NCI-H82 treated with DMSO at 0.1 percent for 48 hours (cell line): ENCODE measurements around the gene SLC16A5.

Source experiments
- DNase-seq: peaks from one replicate; lab custom pipeline; 2025; ENCODE audit not compliant: unreplicated experiment; lab: John Stamatoyannopoulos, UW

The SLC16A5 gene

DNA sequence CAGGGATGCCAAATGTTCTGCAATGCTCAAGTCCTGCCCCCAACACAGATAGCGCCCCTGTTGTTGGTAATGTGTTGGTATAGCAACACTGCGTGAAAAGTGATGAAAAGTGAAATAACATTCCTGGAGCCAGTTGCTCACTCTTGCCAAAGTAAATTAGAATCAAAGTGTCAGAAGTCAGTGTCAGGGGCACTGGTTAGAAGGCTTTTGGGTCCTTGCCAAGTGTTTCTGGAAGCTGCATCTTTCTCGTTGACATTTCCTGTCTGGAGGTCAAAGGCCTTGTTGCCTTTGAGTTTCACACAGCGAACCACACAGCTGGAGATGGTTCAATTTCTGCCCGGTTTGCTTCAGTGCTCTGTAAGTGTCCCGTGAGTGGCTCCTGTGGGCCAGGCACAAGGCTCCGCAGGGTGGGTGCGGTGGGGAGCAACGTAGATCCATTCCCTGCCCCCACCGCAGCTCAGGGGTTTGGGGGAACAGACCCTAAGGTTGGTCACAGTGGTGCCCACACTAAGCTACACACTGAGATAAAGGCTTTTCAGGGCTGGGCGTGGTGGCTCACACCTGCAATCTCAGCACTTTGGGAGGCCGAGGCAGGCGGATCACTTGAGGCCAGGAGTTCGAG, 3.6 kb upstream of the SLC16A5 start:
- no peak for DNase-seq

DNA sequence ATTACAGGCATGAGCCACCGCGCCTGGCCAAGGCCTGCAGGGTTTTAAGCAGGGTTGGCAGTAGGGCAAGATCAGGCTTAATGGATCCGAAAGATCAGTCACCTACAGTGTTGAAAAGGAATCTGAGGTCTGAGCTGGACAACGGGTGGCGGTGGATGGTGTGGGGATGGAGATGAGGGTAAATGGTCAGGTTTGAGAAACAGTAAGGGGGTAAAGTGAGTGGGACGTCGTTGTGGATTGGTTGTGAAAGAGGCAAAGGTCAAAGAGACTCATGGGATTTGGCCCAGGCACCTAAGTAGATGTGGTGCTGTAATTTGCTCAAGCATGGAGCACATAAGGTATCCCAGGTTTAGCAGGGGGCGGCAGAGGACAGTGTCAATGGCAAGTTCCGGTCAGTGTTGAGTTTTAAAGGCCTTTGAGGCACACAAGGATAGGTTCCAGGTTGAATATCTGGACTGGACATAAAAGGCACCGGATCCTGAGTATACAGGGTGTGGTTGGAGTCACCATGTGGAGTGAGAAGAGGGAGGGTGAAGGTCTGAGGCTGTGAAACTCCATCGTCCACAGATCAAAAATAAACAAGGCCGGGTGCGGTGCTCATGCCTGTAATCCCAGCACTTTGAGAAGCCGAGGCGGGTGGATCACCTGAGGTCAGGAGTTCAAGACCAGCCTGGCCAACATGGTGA, 1.1 kb upstream of the SLC16A5 start:
- no peak for DNase-seq

DNA sequence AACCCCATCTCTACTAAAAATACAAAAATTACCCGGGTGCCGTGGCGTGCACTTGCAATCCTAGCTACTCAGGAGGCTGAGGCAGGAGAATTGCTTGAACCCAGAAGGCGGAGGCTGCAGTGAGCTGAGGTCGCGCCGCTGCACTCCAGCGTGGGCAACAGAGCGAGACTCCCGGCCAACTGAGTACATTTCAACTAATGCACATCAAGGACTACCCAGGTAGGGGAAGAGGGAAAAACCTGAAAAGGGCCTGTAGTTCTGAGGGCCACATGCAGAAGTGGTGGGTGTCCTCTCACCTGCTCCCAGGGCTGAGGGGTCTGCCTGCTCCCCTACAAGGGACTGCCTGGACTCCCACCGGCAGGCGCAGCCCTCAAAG, 584 bp upstream of the SLC16A5 start:
- no peak for DNase-seq

DNA sequence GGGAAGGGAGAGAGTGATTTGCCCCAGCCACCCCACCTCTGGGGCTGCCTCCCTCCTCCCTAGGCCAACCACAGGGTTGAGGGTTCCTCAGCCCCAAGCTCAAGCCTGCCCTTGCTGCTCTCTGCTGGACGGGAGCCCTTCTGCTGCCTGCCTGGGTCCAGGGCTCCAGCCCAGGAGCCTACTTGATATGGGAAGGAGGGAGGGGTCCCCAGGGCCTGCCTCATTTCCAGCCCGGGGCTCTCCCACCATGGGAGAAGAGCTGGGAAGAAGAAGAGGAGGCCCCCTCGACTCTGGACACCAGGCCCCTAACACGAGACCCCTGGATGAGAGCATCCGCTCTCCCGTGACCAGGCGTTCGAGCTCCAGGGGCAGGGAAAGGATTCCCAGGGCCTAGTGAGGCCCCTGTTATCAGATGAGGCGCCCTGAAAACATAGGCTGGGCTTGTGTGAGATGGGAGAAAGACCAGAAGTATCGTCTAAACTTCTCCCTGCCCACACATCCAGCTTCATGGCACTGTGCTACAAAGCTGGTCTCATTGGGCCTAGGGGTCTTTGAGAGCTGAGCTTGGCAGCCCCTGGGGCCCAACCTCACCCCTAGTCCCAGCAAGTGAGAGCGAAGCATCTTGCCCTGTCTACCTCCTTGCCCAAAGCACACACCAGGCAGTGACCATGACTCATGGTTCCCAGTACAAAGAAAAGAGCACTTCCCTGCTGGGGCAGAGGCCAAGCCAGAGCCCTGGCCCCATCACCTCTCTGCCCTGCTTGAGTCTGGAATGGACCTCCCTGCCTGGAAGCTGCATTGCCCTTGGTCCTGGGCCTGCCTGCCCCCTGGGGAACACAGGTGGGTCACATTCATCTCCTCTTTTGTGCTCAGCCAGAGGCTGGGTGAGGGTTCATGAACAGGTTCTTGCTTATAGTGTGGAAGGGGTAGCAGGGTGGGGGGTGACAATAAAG, 987 bp downstream of the SLC16A5 start:
- no peak for DNase-seq

DNA sequence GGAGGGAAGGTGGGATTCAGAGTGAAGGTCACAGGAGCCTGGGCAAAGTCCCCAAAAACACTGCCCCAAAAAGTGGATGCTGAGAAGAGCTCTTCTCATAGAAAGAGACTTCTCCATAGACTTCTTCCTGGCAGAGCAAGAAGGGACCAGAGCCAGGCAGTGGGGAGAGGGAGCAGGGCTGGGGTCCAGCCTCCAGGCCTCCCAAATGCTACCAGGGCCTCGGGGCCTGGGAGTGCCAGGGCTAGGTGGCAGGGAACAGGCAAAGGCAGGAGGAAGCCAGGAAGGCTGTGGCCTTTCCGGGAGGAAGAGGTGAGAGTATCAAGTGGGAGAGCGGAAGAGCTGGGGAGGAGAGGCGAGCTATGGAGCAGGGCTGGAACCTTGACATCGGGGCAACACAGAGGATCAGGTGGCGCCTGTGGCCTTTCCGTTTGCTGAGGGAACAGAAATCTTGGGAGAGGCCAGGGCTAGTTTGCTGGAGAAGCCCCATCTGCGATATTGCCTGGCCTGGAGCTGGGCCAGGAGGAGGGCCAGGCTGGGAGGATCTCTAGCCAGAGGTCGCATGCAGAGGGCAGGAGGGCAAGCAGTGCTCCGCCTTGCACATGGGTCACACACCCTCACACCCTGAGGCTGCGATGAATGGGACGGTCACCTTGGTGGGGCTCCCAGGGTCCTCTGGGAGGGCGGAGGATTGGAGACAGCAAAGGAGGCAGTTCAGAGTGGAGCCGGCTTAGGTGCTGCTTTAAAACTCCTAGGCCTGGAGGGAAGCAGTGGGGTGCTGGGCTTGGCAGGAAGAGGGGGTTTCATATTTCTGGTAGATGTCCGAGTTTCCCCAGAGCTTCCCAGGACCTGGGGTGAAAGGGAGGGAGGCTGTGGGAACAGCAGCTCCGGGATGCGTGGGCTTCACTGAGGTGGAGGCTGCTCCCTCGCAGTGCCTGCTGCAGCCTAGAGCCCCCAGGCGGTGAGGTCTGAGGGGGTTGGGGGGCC, 3.4 kb downstream of the SLC16A5 start:
- DNase-seq = no peak

DNA sequence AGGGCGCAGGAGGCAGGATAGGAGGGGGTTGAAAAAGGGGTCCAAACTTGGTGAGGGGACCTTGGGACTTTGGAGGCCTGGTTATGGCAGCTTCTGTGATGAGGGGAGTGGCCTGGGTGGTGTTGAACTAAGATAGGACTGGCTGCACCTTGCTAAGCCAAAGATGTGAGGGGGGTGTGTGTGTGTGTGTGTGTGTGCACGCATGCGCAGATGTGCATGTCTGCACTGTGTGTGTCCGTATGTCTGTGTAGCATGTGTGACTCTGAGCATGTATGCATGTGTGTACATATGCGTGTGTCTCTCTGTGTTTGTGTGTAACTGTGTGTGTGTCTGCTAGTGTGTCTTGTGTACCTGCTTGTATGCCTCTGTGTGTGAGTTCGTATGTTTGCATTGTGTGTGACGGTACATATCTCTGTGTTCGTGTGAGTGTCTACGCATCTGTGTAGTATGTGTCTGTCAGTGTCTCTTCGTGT, 4.1 kb downstream of the SLC16A5 start:
- DNase-seq = no peak

DNA sequence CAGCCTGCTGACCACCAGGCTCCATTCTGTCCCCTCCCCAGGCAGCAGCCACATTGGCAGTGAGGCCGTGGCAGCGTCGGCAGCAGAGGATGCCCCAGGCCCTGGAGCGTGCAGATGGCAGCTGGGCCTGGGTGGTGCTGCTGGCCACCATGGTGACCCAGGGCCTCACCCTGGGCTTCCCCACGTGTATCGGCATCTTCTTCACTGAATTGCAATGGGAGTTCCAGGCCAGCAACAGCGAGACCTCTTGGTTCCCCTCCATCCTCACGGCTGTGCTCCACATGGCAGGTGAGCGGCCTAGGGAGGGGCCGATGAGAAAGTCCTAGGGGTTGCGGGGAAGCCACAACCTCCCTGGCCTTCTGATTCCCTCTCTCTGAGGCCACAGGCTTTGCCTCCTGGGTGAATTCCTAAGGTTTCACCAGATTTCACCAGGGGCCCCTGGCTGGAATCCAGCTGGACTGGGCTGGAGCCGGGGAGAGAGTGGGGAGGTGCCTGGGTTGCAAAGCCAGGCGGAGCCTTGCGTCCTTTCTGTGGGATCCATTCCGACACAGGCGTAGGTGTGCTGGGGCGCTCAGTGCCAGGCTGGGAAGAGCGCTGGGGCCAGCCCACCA, 5.9 kb downstream of the SLC16A5 start:
- no peak for DNase-seq

DNA sequence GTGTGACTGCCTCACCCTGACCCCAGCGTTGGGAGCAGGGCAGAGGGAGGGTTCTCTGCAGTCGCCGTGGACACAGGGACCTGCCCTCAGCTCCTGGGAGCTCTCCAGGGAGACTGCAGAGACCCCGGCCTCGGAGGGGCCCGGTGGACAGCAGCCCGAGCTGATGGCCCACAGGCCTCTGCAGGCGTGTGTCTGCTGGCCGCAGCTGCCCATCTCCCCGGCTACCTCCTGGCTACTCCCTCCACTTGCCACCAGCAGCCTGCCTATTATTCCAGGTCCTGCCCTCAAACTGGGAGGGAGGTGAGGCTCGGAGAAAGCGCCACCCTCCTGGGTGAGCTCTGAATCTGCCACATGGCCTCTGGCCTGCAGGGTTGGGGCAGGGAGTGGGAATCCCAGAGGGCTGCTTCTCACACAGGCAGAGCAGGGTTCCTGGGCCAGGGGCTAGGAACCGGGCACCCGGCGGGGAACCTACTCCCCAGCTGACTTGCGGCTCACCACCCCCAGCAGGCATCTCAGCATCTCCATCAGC, 7.2 kb downstream of the SLC16A5 start:
- DNase-seq = no peak

DNA sequence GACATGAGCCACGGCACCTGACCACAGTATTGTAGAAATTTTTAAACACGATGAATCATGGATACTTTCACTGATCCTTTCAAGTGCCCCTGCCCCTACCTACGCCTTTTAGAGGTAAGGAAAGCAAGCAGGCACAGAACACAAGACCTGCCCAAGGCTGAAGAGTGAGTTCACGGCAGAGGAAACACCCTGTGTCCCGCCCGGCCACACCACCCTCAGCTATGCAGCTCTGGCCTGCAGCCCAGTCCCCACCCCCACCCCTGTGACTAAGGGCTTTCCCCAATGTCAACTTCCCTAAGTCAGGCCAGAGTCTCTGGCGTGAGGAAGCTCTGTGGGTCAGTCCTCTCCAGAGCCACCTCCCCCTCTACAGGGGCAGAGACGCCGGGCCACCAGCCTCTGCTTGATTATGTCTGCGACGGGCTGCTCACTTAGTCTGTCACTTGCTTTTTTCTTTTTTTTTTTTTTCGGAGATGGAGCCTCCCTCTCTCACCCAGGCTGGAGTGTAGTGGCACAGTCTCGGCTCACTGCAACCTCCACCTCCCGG, 8.4 kb downstream of the SLC16A5 start:
- no peak for DNase-seq

DNA sequence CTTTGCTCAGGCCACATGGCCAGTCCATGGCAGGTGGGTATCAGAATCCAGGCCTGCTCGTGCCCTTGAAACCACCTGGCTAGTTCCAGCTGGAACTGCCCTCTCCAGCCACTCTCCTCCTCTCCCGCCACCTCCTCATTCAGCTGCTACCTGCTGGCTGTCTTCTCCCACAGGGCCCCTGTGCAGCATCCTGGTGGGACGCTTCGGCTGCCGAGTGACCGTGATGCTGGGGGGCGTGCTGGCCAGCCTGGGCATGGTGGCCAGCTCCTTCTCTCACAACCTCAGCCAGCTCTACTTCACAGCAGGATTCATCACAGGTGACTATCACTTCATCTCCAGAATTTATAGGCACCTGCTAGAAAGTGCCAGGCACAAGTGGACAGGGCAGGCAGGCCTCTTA, 10.1 kb downstream of the SLC16A5 start:
- no peak for DNase-seq

DNA sequence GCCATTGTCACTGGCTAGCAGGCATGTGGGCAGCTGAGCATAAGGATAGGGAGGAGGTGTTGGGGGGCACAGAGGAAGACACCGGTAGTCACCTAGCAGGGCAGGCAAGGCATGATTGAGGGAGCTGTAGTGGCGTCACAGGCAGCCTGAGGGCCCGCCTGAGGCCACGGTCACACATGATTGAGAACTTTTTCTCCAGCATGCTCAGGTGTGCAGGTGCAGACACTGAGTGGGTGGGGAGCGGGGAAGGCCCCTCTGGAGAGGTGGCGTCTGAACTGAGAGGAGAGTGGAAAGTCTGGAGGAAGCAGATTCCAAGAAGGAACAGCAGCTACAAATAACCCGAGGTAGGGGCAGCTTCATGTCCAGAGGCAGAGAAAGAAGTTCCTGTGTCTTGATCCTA, 11.1 kb downstream of the SLC16A5 start:
- DNase-seq = no peak

DNA sequence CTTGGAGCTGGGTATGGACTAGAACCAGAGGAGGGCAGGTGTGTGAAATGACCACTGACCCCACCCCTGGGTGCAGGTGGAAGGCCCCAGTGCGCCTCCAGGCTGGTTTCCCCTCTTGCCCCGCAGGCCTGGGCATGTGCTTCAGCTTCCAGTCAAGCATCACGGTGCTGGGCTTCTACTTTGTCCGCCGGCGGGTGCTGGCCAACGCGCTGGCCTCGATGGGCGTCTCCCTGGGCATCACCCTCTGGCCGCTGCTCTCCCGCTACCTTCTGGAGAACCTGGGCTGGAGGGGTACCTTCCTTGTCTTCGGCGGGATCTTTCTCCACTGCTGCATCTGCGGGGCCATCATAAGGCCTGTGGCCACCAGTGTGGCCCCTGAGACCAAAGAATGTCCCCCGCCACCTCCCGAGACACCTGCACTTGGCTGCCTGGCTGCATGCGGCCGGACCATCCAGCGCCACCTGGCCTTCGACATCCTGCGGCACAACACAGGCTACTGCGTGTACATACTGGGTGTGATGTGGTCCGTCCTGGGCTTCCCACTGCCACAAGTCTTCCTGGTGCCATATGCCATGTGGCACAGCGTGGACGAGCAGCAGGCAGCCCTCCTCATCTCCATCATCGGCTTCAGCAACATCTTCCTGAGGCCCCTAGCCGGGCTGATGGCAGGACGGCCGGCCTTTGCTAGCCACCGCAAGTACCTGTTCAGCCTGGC, 12.3 kb downstream of the SLC16A5 start:
- DNase-seq = no peak

DNA sequence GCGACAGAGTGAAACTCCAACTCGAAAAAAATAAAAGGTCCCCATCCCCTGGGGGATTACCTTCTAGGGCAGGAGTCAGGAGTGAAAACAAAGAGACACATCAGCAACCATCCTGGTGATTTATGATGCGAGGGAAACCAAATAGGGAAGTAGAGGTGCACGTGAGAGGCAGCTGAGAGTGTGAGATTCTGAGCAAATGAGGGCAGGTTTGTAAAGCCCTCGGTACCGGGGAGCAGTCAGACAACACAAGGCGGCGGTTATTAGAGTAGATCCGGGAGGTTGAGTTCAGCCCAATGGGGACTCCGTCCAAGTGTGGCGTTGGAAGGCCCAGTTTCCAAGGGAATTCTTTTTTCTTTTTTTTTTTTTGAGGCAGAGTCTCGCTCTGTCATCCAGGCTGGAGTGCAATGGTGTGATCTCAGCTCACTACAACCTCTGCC, 14.6 kb downstream of the SLC16A5 start:
- no peak for DNase-seq

DNA sequence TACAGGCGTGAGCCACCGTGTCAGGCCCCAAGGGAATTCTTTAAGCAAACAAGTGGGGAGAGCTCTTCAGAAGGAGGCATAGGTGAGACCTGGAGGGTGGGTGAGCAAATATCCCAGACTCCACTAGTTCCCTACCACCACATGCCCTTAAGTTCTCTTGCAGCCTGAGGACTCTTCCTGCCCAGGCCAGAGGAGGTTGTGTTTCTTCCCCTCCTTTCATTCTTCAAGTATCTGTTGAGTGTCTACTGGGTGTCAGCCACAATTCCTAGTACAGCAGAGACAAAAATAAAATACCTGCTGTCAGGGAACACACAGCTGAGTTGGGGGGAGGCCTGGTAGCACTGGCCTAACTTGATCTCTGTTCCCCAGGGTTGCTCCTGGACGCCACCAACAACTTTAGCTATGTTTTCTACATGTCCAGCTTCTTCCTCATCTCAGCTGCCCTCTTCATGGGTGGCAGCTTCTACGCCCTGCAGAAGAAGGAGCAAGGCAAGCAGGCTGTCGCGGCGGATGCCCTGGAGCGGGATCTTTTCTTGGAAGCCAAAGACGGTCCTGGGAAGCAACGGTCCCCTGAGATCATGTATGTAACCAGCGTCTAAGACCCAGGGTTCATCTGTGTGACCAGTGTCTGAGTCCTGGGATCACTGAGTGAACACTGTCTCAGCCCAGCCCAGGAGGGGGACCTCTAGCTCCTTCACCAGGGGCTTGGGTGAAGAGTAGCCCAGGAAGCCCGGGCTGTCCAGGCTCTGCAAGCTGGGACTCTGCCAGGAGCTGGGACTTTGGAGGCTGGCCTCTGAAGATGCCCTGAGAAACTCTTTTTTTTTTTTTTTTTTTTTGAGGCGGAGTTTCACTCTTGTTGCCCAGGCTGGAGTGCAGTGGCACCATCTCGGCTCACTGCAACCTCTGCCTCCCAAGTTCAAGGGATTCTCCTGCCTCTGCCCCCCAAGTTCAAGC, 16.1 kb downstream of the SLC16A5 start:
- no peak for DNase-seq

DNA sequence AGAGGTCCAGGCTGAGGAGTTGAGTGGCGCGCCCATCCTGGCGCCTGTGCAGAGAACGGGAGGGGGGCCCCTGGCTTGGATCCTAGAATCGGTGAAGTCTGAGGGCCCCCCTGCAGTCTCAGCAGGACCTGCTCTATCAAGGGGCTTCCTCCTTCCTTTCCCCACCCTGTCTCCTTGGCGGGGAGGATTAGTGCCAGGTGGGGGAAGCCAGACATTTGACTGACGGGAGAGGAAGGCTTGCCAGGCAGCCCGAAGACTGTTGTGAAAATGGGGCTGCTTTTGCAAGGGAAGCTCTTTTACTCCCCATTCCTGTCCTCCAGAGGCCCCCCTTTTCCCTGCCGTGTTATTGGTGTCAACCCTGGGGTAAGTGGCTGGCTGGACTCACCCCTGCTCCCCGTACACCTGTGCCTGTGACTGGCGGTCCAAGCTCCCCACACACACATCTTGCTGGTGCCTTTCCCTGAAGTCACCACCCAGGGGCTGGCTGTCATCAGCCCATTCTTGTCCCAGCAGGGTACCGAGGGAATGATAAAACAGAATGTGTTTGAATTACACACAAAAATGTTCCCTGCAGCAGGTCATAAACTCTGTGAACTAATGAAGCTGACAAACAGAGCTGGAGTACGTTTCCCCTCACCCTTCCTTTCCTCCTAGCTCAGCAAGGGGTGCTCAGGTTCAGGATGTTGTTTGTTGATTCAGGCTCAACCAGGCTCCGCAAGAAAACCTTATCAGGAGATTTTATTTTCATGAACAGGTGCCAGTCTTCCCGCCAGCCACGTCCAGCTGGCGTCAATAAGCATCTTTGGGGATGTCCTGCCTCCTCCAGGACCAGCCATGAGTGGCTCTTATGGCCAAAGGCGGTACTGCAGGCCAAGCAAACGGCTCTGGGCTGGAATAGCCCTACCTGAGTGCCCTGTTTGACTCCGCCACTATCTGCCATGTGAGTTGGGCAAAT, 17.6 kb downstream of the SLC16A5 start:
- peak; percentile 53 for DNase-seq

DNA sequence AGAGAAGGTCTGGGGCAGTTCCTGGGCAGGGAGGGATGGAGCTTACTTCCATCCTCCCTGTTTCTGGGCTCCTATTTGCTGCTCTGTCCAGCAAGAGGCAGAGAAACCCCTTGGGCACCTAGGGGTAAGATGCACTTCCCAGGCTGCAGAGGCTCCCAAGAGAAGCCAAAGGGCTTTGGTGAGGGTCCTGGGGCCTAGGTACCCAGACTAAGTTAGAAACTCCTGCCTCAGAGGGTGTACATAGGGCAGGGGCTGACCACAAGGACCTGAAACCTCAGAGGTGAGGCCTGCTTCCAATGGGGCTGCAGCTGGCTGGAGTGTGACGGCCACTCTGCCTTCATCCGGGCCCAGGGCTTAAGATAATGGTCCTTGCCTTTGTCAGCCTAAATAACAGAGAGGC, 20.4 kb downstream of the SLC16A5 start:
- no peak for DNase-seq

DNA sequence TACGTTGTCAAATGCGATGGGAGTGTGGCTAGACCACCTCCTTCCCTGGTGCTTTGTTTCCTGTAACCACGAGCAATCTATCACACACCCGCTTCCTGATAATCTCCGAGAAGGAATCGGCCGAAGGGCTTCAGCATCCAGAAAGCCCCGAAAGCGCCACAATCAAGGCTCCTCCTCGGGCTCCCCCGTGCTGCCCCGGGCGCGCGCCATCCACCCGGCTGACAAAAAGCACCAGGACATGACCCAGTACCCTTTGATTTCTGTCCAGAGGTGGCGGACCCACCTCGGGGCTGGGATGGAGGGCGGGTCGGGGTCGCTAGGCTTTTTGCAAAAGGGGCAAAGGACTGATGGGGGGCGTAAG, 21.3 kb downstream of the SLC16A5 start:
- DNase-seq = no peak
